Neuronal stem cell (in vitro differentiated cells): ENCODE results near the gene SOX13.

Experiments used
- DNase-seq: peaks from one replicate; pipeline ENCODE4 v3.0.0-alpha.2; 2013; ENCODE audit warnings: low spot score
- H2AFZ ChIP-seq: one replicate; pipeline ENCODE4 v1.6.1; 2013; ENCODE audit warnings: mild to moderate bottlenecking, low read length, inconsistent platforms
- H2AK5ac ChIP-seq: 2 replicates; pipeline ENCODE4 v1.6.1; 2013; ENCODE audit warnings: low read depth, mild to moderate bottlenecking, inconsistent platforms, low read length, moderate library complexity, mixed read lengths
- H2BK120ac ChIP-seq: 2 replicates; pipeline ENCODE4 v1.6.1; 2013; ENCODE audit warnings: low read depth, mild to moderate bottlenecking, inconsistent platforms, low read length, moderate library complexity, mixed read lengths
- H2BK12ac ChIP-seq: one replicate; pipeline ENCODE4 v1.6.1; 2013; ENCODE audit warnings: low read length, inconsistent platforms
- H2BK15ac ChIP-seq: 2 replicates; pipeline ENCODE4 v1.6.1; 2013; ENCODE audit warnings: mild to moderate bottlenecking, low read length, inconsistent platforms, mixed read lengths
- H2BK5ac ChIP-seq: one replicate; pipeline ENCODE4 v1.6.1; 2013; ENCODE audit warnings: inconsistent platforms, mild to moderate bottlenecking, low read length, moderate library complexity
- H3K14ac ChIP-seq: one replicate; pipeline ENCODE4 v1.6.1; 2013; ENCODE audit warnings: low read length, inconsistent platforms
- H3K18ac ChIP-seq: 2 replicates; pipeline ENCODE4 v1.6.1; 2013; ENCODE audit warnings: low read length, inconsistent platforms
- H3K23ac ChIP-seq: 2 replicates; pipeline ENCODE4 v1.6.1; 2013; ENCODE audit warnings: low read depth, mild to moderate bottlenecking, mixed read lengths, low read length, inconsistent platforms; ENCODE audit not compliant: poor library complexity
- H3K27ac ChIP-seq: replicated peaks from 3 replicates; pipeline ENCODE4 v1.5.1; 2013; ENCODE audit warnings: low read length, inconsistent platforms
- H3K27me3 ChIP-seq, 3 experiments: 2 replicates each; pipeline ENCODE4 v1.6.1; 2013; ENCODE audit warnings: low read length in 3 of 3, mild to moderate bottlenecking in 2 of 3, inconsistent platforms in 1 of 3, low read depth in 1 of 3, mixed read lengths in 1 of 3, moderate library complexity in 1 of 3; ENCODE audit not compliant: control insufficient read depth in 3 of 3, insufficient read depth in 3 of 3
- H3K36me3 ChIP-seq, 2 donors: replicated peaks in 1 of 2; 2 replicates each; pipeline ENCODE4 v1.6.1; 2013; ENCODE audit warnings: low read length in 2 of 2; ENCODE audit not compliant: control insufficient read depth in 2 of 2, insufficient read depth in 2 of 2
- H3K4ac ChIP-seq: 2 replicates; pipeline ENCODE4 v1.6.1; 2013; ENCODE audit warnings: inconsistent platforms, mild to moderate bottlenecking, low read length, moderate library complexity
- H3K4me1 ChIP-seq, 2 donors: 1 replicate in 1 of 2; 2 replicates in 1 of 2; pipeline ENCODE4 v1.6.1; 2013; ENCODE audit warnings: low read length in 2 of 2, low read depth in 1 of 2; ENCODE audit not compliant: control insufficient read depth in 2 of 2, insufficient read depth in 1 of 2
- H3K4me2 ChIP-seq: one replicate; pipeline ENCODE4 v1.6.1; 2013; ENCODE audit warnings: mild to moderate bottlenecking, low read length, inconsistent platforms; ENCODE audit not compliant: insufficient read depth, poor library complexity, severe bottlenecking
- H3K4me3 ChIP-seq, 2 donors: 2 replicates each; pipeline ENCODE4 v1.5.1; 2013; ENCODE audit warnings: low read length in 2 of 2, mild to moderate bottlenecking in 2 of 2, inconsistent platforms in 1 of 2, moderate library complexity in 1 of 2
- H3K79me1 ChIP-seq: one replicate; pipeline ENCODE4 v1.6.1; 2013; ENCODE audit warnings: low read depth, mild to moderate bottlenecking, inconsistent platforms, low read length, moderate library complexity
- H3K9ac ChIP-seq: one replicate; pipeline ENCODE4 v1.6.1; 2013; ENCODE audit warnings: mild to moderate bottlenecking, low read depth, low read length, inconsistent platforms; ENCODE audit not compliant: poor library complexity
- H3K9me3 ChIP-seq, 2 donors: replicated peaks in 1 of 2; 2 replicates each; pipeline versions ENCODE3 to v1.6.1; 2013; ENCODE audit warnings: low read length in 2 of 2, mild to moderate bottlenecking in 2 of 2, inconsistent platforms in 1 of 2, low read depth in 1 of 2, mixed read lengths in 1 of 2, moderate library complexity in 1 of 2; ENCODE audit not compliant: control insufficient read depth in 2 of 2, insufficient read depth in 1 of 2
- H4K8ac ChIP-seq: one replicate; pipeline ENCODE4 v1.6.1; 2013; ENCODE audit warnings: low read depth, mild to moderate bottlenecking, inconsistent platforms, low read length, moderate library complexity
- H4K91ac ChIP-seq: one replicate; pipeline ENCODE4 v1.6.1; 2013; ENCODE audit warnings: low read length, low read depth, mild to moderate bottlenecking, inconsistent platforms; ENCODE audit not compliant: poor library complexity
- WGBS, 2 donors: extraction: QIAGEN DNeasy Blood & Tissue Kit; methylation state at CpG; one replicate each; pipeline ENCODE4 v1.1.7; 2013; ENCODE audit warnings: missing lambda C conversion rate in 2 of 2, mixed read lengths in 1 of 2; ENCODE audit not compliant: insufficient read length in 2 of 2, insufficient replicate concordance in 1 of 2; ENCODE audit errors: extremely low coverage in 2 of 2; 5-methylcytosine and 5-hydroxymethylcytosine counted together

The SOX13 gene

GRCh38 chr1:204152310-204153044, 79.6 kb downstream of the SOX13 start:
- Histone ChIP-seq H3K9ac (peak overlapping the region; percentile 94), H3K79me1 (peaks cover 3% of the 10 kb centered on the region), H3K4me3 (peak overlapping the region; percentile 58 to 87), H3K27me3 (peaks cover 0 to 24% (median 18%) of the 10 kb centered on the region in 3 experiments), H2AFZ (peak overlapping the region; percentile 98), H4K91ac (no peak overlapping the region), H3K27ac (no peak overlapping the region), H3K14ac (no peak overlapping the region), H2AK5ac (peak overlapping the region; percentile 43), H3K36me3 (no peaks in the 10 kb centered on the region), H3K23ac (peak overlapping the region; percentile 98), H3K4ac (peak overlapping the region; percentile 4), H3K18ac (peak overlapping the region; percentile 97), H2BK15ac (peak overlapping the region; percentile 34), H3K4me2 (peak overlapping the region; percentile 94), H4K8ac (no peak overlapping the region), H2BK120ac (peak overlapping the region; percentile 10), H3K9me3 (peaks cover 0 to 1% of the 10 kb centered on the region in 2 donors), H2BK5ac (no peak overlapping the region), H2BK12ac (peak overlapping the region; percentile 95), H3K4me1 (peaks cover 14 to 16% of the 10 kb centered on the region in 2 donors)
- no CpG with 5 or more reads among the region's 25 CpGs for whole genome bisulfite sequencing, 2 donors
- DNase-seq, result no peak

DNA sequence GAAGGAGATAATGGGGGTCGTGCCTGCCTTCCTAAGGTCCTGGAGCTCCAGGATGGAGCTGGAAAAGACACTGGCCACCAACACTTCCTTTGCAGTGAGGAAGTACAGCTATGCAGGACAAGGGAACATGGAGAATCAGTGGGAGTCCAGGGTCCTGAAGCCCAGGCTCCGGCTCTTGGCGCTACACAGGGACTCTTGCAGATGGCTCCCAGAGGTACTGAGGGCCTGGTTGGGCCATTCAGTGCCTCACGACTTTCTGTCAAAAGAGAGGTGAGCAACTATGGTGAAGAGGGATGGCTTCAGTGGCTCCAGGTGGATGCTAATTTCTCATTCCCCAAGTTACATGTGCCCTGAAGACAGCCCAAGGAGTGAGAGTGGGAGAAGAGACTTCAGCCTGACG, 80.8 kb downstream of the SOX13 start:
- H3K4me1 ChIP-seq, result peaks cover 8% of the 10 kb centered on the region in 2 donors
- no peak for DNase-seq
- H2BK5ac ChIP-seq, result no peak overlapping the region
- H3K4ac ChIP-seq, result no peak overlapping the region
- H3K9me3 ChIP-seq, result peaks cover 0 to 1% of the 10 kb centered on the region in 2 donors
- H3K79me1 ChIP-seq, result peaks cover 3% of the 10 kb centered on the region
- peak overlapping the region in 1 of 2 donors; percentile 62 for H3K4me3 ChIP-seq
- H2AFZ ChIP-seq, result no peak overlapping the region
- H3K27ac ChIP-seq, result no peak overlapping the region
- no peaks in the 10 kb centered on the region for H3K36me3 ChIP-seq
- no peak overlapping the region for H2BK12ac ChIP-seq
- no peak overlapping the region for H3K4me2 ChIP-seq
- H2BK120ac ChIP-seq, result no peak overlapping the region
- H3K9ac ChIP-seq, result no peak overlapping the region
- no peak overlapping the region for H2BK15ac ChIP-seq
- no peak overlapping the region for H2AK5ac ChIP-seq
- H4K8ac ChIP-seq, result no peak overlapping the region
- no CpG with 5 or more reads among the region's 5 CpGs for WGBS, 2 donors
- H4K91ac ChIP-seq, result no peak overlapping the region
- no peak overlapping the region for H3K23ac ChIP-seq
- H3K14ac ChIP-seq, result no peak overlapping the region
- H3K27me3 ChIP-seq, result peaks cover 0 to 21% (median 21%) of the 10 kb centered on the region in 3 experiments
- H3K18ac ChIP-seq, result no peak overlapping the region

GRCh38 chr1:204154568-204155255, 81.8 kb downstream of the SOX13 start:
- Histone ChIP-seq H3K79me1 (peaks cover 3% of the 10 kb centered on the region), H3K4me3 (no peak overlapping the region), H3K4ac (no peak overlapping the region), H3K27me3 (peaks cover 0 to 23% (median 18%) of the 10 kb centered on the region in 3 experiments), H2AFZ (no peak overlapping the region), H3K27ac (no peak overlapping the region), H2AK5ac (peak overlapping the region; percentile 66), H4K91ac (no peak overlapping the region), H3K23ac (no peak overlapping the region), H2BK15ac (no peak overlapping the region), H2BK12ac (no peak overlapping the region), H3K36me3 (no peaks in the 10 kb centered on the region), H3K9me3 (peaks cover 0 to 1% of the 10 kb centered on the region in 2 donors), H3K4me2 (no peak overlapping the region), H2BK5ac (no peak overlapping the region), H3K14ac (no peak overlapping the region), H2BK120ac (no peak overlapping the region), H3K4me1 (peaks cover 8% of the 10 kb centered on the region in 2 donors), H3K9ac (no peak overlapping the region), H3K18ac (peak overlapping the region; percentile 19), H4K8ac (no peak overlapping the region)
- no peak for DNase-seq
- no CpG with 5 or more reads among the region's 15 CpGs for WGBS, 2 donors

GRCh38 chr1:204155881-204156280, 83.0 kb downstream of the SOX13 start:
- H3K27ac ChIP-seq, result no peak overlapping the region
- H2AK5ac ChIP-seq, result peak overlapping the region; percentile 41
- no peak overlapping the region for H4K8ac ChIP-seq
- no peak overlapping the region for H3K4me3 ChIP-seq
- H3K18ac ChIP-seq, result peak overlapping the region; percentile 39
- no peaks in the 10 kb centered on the region for H3K36me3 ChIP-seq
- H2BK120ac ChIP-seq, result no peak overlapping the region
- H3K9me3 ChIP-seq, result no peaks in the 10 kb centered on the region
- no peak overlapping the region for H2BK5ac ChIP-seq
- no peak overlapping the region for H3K23ac ChIP-seq
- H4K91ac ChIP-seq, result no peak overlapping the region
- no CpG with 5 or more reads among the region's 10 CpGs for WGBS, 2 donors
- H3K79me1 ChIP-seq, result peaks cover 3% of the 10 kb centered on the region
- H3K4me2 ChIP-seq, result no peak overlapping the region
- H3K27me3 ChIP-seq, result peaks cover 0 to 33% (median 16%) of the 10 kb centered on the region in 3 experiments
- H3K14ac ChIP-seq, result no peak overlapping the region
- H2AFZ ChIP-seq, result no peak overlapping the region
- H3K4ac ChIP-seq, result no peak overlapping the region
- no peak overlapping the region for H3K9ac ChIP-seq
- H2BK15ac ChIP-seq, result no peak overlapping the region
- peaks cover 7 to 8% of the 10 kb centered on the region in 2 donors for H3K4me1 ChIP-seq
- no peak for DNase-seq
- no peak overlapping the region for H2BK12ac ChIP-seq
